ENCODE data around the gene ALDH1L1.
A peak's percentile ranks its signal among the peaks of the same experiment; 100 is the strongest.
"Not testable (repeated sequence)": the region's sequence is repeated elsewhere in the genome, so short reads cannot be mapped to it uniquely, and the experiment has no call there.

The ALDH1L1 gene

DNA sequence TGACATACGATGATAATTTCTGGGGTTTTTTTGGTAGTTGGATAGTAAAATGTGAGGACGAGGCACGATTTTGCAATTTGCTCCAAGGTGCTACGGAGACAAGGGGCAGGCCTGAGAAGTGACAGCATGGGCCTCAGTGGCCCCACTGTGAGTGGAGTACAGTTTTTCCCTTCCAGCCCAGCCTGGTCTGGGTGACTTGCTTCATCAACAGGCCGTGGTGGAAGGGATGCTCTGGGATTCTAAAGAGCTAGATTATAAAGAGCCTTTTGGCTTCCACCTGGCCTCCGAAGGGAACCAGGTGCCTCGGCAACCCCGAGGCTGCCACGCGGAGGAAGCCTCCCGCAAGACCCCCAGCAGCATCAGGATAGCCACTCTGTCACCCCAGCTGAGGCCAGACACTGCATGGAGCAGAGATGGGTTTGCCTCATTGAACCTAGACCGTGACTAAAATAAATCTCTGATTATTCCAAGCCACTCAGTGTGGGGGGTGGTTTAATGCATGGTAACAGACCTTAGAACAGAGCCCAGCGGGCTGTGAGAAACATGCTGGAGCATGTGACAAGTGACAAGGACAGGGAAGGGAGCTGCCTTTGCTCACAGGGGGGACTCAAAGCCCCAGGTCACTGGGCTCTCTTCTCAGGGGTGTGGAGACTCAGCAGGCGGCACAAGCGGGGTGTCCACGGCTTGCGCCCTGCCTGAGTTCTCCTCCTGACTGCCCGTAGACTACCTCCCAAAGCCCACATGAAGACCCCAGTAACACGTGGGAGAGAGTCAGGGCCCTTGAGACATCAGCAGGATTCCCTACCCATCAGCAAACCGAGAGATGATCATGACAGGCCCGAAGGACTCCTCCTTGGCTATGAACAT, 73.8 kb downstream of the ALDH1L1 start:
- Mint-ChIP-seq H3K9me3 (no peaks in the 10 kb centered on the region), H3K36me3 (ENCODE audit: low read depth) (no peaks in the 10 kb centered on the region), H3K27me3 (no peaks in the 10 kb centered on the region), H3K27ac (no peak overlapping the region), H3K4me1 (no peaks in the 10 kb centered on the region), H3K4me3 (no peak overlapping the region)
- DNase-seq (no peak), ATAC-seq (no peak)

GRCh38 chr3:126105691-126106187, 74.6 kb downstream of the ALDH1L1 start:
- ATAC-seq (no peak), DNase-seq (no peak)
- Mint-ChIP-seq H3K4me3 (no peak overlapping the region), H3K9me3 (no peaks in the 10 kb centered on the region), H3K27ac (no peak overlapping the region), H3K27me3 (no peaks in the 10 kb centered on the region), H3K36me3 (ENCODE audit: low read depth) (no peaks in the 10 kb centered on the region), H3K4me1 (no peaks in the 10 kb centered on the region)

DNA sequence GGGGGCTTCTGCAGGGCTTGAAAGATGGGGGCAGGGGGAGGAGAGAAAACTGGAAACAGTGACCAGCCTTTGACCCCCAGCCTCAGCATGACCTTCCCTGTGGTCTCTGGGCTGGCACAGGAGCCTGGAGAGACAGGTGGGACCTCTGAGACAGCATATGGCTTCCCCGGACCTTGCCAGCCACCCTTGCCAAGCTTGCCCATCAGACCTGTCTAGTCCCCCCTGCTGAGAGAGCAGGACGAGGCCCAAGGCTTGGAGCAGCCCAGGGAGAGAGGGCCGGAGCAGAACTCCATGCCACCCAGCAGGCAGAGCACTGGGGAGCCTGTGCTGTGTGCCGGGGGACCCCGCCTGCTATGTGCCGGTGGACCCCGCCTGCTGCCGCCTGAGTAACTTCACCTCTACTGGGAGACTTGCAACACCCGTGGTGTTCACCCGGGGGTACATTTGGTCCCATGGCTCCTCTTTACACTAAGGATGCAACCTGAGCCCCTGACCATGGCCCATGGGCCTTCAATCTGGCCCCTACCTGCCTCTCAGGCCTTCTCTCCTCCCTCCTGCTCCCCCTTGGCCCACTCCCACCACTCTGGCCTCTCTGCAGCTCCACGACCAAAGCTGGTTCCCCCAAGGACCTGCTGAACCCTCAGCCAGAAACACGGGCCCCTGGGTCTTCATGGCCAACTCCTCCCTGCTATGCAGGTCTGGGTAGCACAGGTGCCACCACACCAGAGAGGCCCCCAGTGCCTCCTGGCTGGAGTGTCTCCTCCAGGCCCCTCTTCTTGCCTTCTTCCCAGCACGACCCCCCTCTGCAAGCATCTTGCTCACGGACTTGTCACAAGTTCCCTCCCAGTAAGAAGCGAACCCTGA, 75.4 kb downstream of the ALDH1L1 start:
- H3K36me3 Mint-ChIP-seq (ENCODE audit: low read depth): no peaks in the 10 kb centered on the region
- ATAC-seq (peak; percentile 11), DNase-seq (no peak)
- H3K9me3 Mint-ChIP-seq: no peaks in the 10 kb centered on the region
- no peaks in the 10 kb centered on the region for H3K4me1 Mint-ChIP-seq
- no peak overlapping the region for H3K27ac Mint-ChIP-seq
- H3K27me3 Mint-ChIP-seq: no peaks in the 10 kb centered on the region
- no peak overlapping the region for H3K4me3 Mint-ChIP-seq

DNA sequence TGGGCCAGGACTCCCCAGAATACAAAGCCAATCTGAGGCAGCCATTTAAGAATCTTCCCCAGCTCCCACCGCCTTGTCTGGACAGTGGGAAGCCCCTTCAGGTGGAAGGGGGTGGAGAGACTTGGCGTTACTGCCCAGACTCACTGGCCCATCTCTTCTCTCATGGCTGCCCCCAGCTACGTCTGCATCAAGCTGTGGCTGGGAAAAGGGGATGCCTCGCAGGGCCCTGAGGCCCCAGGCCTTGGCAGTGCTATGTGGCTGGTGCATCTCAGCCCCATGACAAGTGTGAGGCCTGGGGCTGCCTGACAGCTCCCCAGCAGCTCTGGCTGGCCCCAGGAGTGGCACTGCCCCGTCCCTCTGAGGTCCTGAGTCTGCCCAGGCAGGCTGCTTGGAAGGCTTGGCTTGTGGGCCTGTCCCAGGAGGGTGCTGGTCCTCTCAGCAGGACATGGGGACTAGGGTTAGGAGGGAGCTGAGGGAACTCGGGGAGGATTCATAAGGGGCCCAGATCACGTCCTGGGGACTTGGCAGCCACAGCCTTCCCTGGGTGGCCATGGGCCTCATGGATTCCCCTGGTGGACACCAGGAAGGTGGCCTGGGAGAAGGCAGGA, 76.3 kb downstream of the ALDH1L1 start:
- no peak overlapping the region for H3K4me3 Mint-ChIP-seq
- no peaks in the 10 kb centered on the region for H3K36me3 Mint-ChIP-seq (ENCODE audit: low read depth)
- H3K9me3 Mint-ChIP-seq: no peaks in the 10 kb centered on the region
- H3K27me3 Mint-ChIP-seq: no peaks in the 10 kb centered on the region
- H3K4me1 Mint-ChIP-seq: no peaks in the 10 kb centered on the region
- no peak overlapping the region for H3K27ac Mint-ChIP-seq
- ATAC-seq (no peak), DNase-seq (no peak)

DNA sequence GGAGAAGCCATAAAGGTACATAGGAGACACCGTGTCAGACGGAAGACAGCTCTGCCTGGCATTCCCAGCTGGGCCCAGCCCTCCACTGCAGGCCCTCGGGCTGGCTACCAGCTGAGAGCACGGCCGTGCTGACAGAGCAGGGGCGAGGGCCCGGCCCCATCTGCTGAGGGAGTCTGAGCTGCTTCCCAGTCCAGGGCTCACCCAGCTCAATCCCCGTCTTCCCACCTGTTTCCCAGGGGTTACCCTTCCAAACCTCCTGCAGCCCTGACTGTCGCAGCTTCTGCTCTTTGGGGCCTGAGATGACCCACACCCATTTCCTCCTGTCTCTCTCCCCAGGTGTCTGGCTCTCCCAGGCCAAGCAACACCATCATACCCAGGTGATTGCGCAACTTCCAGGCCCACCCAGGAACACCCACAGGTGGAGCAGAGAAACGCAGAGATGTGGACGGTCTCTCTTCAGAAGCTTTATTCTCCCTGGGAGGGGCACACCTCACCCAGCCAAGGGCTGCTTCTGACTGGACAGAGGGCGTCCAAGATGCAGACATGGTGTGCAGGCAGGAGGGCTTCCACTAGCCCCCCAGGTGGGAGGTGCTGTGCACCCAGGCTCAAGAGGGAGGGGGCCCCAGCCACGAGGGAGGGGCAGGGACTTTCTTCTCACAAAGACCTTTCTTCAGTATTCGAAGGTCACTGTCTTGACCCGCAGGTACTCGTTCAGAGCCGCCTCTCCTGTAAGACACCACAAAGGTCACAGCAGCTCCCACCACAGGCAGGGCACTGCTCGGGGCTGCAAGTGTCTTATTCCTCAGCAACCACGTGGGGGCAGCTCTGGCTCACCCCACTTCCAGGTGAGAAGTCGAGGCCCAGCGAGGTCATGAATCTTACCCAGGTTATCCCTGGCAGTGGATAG, 77.0 kb downstream of the ALDH1L1 start:
- DNase-seq: no peak
- H3K27ac Mint-ChIP-seq: no peak overlapping the region
- no peak overlapping the region for H3K4me3 Mint-ChIP-seq
- no peaks in the 10 kb centered on the region for H3K27me3 Mint-ChIP-seq
- H3K36me3 Mint-ChIP-seq (ENCODE audit: low read depth): no peaks in the 10 kb centered on the region
- no peak for ATAC-seq
- no peaks in the 10 kb centered on the region for H3K4me1 Mint-ChIP-seq
- H3K9me3 Mint-ChIP-seq: no peaks in the 10 kb centered on the region

DNA sequence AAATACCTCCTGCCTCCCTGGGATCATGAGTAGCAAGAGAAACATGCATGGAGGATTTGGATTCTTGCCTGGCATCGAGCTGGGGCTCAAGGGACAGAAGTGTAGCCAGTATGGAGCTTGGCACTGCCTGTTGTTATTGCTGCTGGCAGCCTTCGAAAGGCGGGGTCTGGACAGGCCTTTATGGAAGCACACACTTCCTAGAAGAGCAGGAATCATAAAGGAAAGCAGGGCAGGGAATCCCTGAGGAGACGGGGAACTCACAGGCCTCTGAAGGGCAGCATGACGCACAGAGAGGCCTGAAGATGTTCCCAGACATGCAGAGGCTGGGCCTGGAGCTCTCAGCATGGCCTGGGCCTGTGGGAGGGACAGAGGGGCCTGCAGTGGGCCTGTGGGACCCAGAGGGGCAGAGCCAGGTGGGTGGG, 77.8 kb downstream of the ALDH1L1 start:
- no peak for DNase-seq
- no peaks in the 10 kb centered on the region for H3K9me3 Mint-ChIP-seq

GRCh38 chr3:126102011-126102410, 78.4 kb downstream of the ALDH1L1 start:
- Mint-ChIP-seq H3K4me1 (no peaks in the 10 kb centered on the region), H3K36me3 (ENCODE audit: low read depth) (no peaks in the 10 kb centered on the region), H3K4me3 (no peak overlapping the region), H3K27ac (no peak overlapping the region), H3K9me3 (no peaks in the 10 kb centered on the region), H3K27me3 (no peaks in the 10 kb centered on the region)
- DNase-seq: no peak
- ATAC-seq: no peak

More for the DNA sequence above, 77.8 kb downstream of the ALDH1L1 start:
- Mint-ChIP-seq H3K27me3 (no peaks in the 10 kb centered on the region), H3K27ac (no peak overlapping the region), H3K4me1 (no peaks in the 10 kb centered on the region), H3K4me3 (no peak overlapping the region), H3K36me3 (ENCODE audit: low read depth) (no peaks in the 10 kb centered on the region)
- ATAC-seq: no peak

- Mint-ChIP-seq H3K4me1 (no peaks in the 10 kb centered on the region), H3K27me3 (no peaks in the 10 kb centered on the region), H3K9me3 (no peaks in the 10 kb centered on the region), H3K27ac (no peak overlapping the region), H3K4me3 (no peak overlapping the region), H3K36me3 (ENCODE audit: low read depth) (no peaks in the 10 kb centered on the region)
- ATAC-seq (no peak), DNase-seq (no peak)
These were observed 78.8 kb downstream of the ALDH1L1 start for GRCh38 chr3:126101521-126101982.

DNA sequence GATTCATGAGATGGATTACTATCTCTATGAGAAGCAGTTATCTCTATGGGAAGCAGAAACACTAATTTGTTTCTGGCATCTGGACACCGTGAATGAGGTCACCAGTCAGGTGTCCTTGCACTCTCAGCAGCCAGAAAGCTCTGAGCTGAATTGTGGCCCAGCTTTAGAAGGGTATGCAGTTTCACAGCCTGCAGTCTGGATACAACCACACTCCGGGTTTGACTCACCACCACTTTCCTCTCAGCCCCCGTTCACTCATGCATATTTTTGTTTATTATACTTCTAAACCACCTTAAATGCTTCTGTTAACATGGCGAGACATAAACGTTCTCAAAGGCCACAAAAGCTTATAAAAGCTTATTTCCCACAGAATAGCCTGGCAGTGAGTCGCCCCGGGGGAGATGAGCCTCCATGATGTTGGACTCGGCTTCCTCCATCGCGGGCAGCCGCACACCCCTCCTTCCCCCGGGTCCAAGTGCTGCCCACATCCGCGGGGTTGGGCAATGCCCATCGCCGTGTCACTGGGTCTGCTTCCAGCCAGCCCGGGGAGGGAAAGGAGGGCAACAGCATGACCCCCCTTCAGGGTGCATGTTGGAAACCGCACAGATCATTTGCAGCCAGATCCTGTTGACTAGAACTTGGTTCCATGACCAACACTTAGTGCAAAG, 79.6 kb downstream of the ALDH1L1 start:
- Mint-ChIP-seq H3K4me1 (no peaks in the 10 kb centered on the region), H3K36me3 (ENCODE audit: low read depth) (no peaks in the 10 kb centered on the region), H3K4me3 (no peak overlapping the region), H3K9me3 (peaks cover 2% of the 10 kb centered on the region), H3K27ac (no peak overlapping the region), H3K27me3 (no peaks in the 10 kb centered on the region)
- ATAC-seq: no peak
- DNase-seq: no peak

GRCh38 chr3:126100269-126100633, 80.1 kb downstream of the ALDH1L1 start:
- peaks cover 7% of the 10 kb centered on the region for H3K9me3 Mint-ChIP-seq
- H3K36me3 Mint-ChIP-seq (ENCODE audit: low read depth): no peaks in the 10 kb centered on the region
- H3K27ac Mint-ChIP-seq: no peak overlapping the region
- H3K4me3 Mint-ChIP-seq: no peak overlapping the region
- no peaks in the 10 kb centered on the region for H3K27me3 Mint-ChIP-seq
- H3K4me1 Mint-ChIP-seq: no peaks in the 10 kb centered on the region
- ATAC-seq (no peak), DNase-seq (no peak)

- no peak overlapping the region for H3K4me3 Mint-ChIP-seq
- no peak for DNase-seq
- H3K27ac Mint-ChIP-seq: no peak overlapping the region
- no peaks in the 10 kb centered on the region for H3K4me1 Mint-ChIP-seq
- ATAC-seq: no peak
- H3K27me3 Mint-ChIP-seq: no peaks in the 10 kb centered on the region
- H3K9me3 Mint-ChIP-seq: peaks cover 20% of the 10 kb centered on the region
- peaks cover 4% of the 10 kb centered on the region for H3K36me3 Mint-ChIP-seq (ENCODE audit: low read depth)
These were observed 82.0 kb downstream of the ALDH1L1 start for GRCh38 chr3:126098391-126098858.

- Mint-ChIP-seq H3K4me1 (no peaks in the 10 kb centered on the region), H3K27me3 (no peaks in the 10 kb centered on the region), H3K36me3 (ENCODE audit: low read depth) (peaks cover 4% of the 10 kb centered on the region), H3K27ac (no peak overlapping the region), H3K9me3 (peaks cover 21% of the 10 kb centered on the region), H3K4me3 (no peak overlapping the region)
- DNase-seq (no peak), ATAC-seq (no peak)
These were observed 82.6 kb downstream of the ALDH1L1 start for GRCh38 chr3:126097801-126098200.

- not testable (repeated sequence) for ATAC-seq; H3K4me3 Mint-ChIP-seq; H3K27ac Mint-ChIP-seq; H3K4me1 Mint-ChIP-seq; DNase-seq; H3K36me3 Mint-ChIP-seq (ENCODE audit: low read depth); H3K27me3 Mint-ChIP-seq
- H3K9me3 Mint-ChIP-seq: peaks cover 30% of the 10 kb centered on the region
These were observed 84.1 kb downstream of the ALDH1L1 start for GRCh38 chr3:126096274-126096673.
